NB4 (cell line): ENCODE data around the gene PCDHGB2.

ENCODE experiments used
- CTCF ChIP-seq: IDR thresholded peaks from one replicate; pipeline ENCODE4 v1.5.1; 2012; ENCODE audit warnings: low read depth, low read length
- MAX ChIP-seq: IDR thresholded peaks from 2 replicates; pipeline ENCODE4 v1.6.1; 2011; ENCODE audit warnings: low read depth, low read length
- POLR2A ChIP-seq: IDR thresholded peaks from 2 replicates; pipeline ENCODE4 v1.6.1; 2011; ENCODE audit warnings: mild to moderate bottlenecking; ENCODE audit not compliant: insufficient read length; ENCODE audit errors: extremely low read depth

GRCh38 chr5:141319699-141320098 lies 40.1 kb upstream of the PCDHGB2 start:
- TF ChIP-seq CTCF (no peak), POLR2A (no peak), MAX (no peak)
